ENCODE results near the gene SSH3. TPM values are rescaled to one million over a fixed set of nuclear protein-coding genes. Genes with fewer than 3 reads are reported as not detected.

Gene SSH3
- total and polyA plus RNA-seq, 2 of the 4 experiments (the other 2 are of a cell fraction), result 7.3 to 26.7 TPM

DNA sequence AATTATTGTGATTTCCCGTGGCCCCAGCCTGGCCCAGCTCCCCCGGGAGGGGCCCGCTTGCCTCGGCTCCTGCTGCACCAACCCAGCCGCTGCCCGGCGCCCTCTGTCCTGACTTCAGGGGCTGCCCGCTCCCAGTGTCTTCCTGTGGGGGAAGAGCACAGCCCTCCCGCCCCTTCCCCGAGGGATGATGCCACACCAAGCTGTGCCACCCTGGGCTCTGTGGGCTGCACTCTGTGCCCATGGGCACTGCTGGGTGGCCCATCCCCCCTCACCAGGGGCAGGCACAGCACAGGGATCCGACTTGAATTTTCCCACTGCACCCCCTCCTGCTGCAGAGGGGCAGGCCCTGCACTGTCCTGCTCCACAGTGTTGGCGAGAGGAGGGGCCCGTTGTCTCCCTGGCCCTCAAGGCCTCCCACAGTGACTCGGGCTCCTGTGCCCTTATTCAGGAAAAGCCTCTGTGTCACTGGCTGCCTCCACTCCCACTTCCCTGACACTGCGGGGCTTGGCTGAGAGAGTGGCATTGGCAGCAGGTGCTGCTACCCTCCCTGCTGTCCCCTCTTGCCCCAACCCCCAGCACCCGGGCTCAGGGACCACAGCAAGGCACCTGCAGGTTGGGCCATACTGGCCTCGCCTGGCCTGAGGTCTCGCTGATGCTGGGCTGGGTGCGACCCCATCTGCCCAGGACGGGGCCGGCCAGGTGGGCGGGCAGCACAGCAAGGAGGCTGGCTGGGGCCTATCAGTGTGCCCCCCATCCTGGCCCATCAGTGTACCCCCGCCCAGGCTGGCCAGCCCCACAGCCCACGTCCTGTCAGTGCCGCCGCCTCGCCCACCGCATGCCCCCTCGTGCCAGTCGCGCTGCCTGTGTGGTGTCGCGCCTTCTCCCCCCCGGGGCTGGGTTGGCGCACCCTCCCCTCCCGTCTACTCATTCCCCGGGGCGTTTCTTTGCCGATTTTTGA is 17.5 kb upstream of the SSH3 start:
- Histone ChIP-seq H3K9ac (ENCODE audit: low read depth, low read length) (no peak overlapping the region), H3K79me1 (ENCODE audit: low read depth in 1 of 2, low read length in 2 of 2) (peaks cover 6 to 33% of the 10 kb centered on the region in 2 experiments; a peak in 3 of 4 replicates), H3K18ac (ENCODE audit: low read depth, low read length) (no peak overlapping the region), H3K27me3 (ENCODE audit: control insufficient read depth, insufficient read depth, low read length) (no peaks in the 10 kb centered on the region), H2AK9ac (replicated peaks; ENCODE audit: low read depth, low read length, poor library complexity) (no peak overlapping the region), H3K4me3 (ENCODE audit: insufficient read depth, low read depth, low read length) (no peak overlapping the region), H3K27ac (ENCODE audit: insufficient read depth, low read length) (no peak overlapping the region), H3K9me1 (ENCODE audit: insufficient read depth, low read length) (peaks cover 15% of the 10 kb centered on the region; the same call in 1 of the 2 replicates), H3K36me3 (ENCODE audit: control insufficient read depth, insufficient read depth, low read length) (peaks cover 58% of the 10 kb centered on the region), H4K91ac (ENCODE audit: insufficient read depth, low read depth, low read length) (no peak overlapping the region), H2AK5ac (ENCODE audit: low read depth, low read length) (no peak overlapping the region), H3K4me1 (ENCODE audit: control insufficient read depth, insufficient read depth, low read length) (peaks cover 15% of the 10 kb centered on the region), H3K9me3 (ENCODE audit: control insufficient read depth, insufficient read depth, low read length) (no peaks in the 10 kb centered on the region), H3K14ac (replicated peaks; ENCODE audit: low read depth, low read length) (no peak overlapping the region), H2BK15ac (ENCODE audit: low read depth, low read length) (no peak overlapping the region), H2AFZ (replicated peaks; ENCODE audit: low read length, poor library complexity) (no peak overlapping the region), H3K4ac (ENCODE audit: low read depth, low read length) (no peak overlapping the region), H4K20me1 (ENCODE audit: insufficient read depth, low read length) (no peaks in the 10 kb centered on the region; the same call in 1 of the 2 replicates), H3K23ac (ENCODE audit: low read depth, low read length) (no peak overlapping the region), H2BK5ac (ENCODE audit: low read depth, low read length, poor library complexity, severe bottlenecking) (no peak overlapping the region), H3K56ac (ENCODE audit: extremely low read depth, insufficient read depth, low read length) (no peak overlapping the region), H4K5ac (ENCODE audit: low read depth, low read length) (no peak overlapping the region), H4K8ac (ENCODE audit: low read depth in 2 of 2, low read length in 2 of 2) (no peak overlapping the region), H3K4me2 (ENCODE audit: low read depth, low read length) (no peak overlapping the region), H2BK120ac (ENCODE audit: low read depth, low read length) (no peak overlapping the region), H2BK20ac (ENCODE audit: low read depth, low read length) (no peak overlapping the region)
- in situ Hi-C loops (cut with MboI; ENCODE audit: low sequenced_read_pairs), result no loop called here
- dilution Hi-C loops (cut with HindIII; ENCODE audit: low sequenced_read_pairs, unreplicated experiment), result no loop called here
- WGBS, 2 experiments (ENCODE audit: extremely low coverage in 2 of 2, insufficient read length in 1 of 2), result 98% methylated on average over 6 of the region's 39 CpGs; no CpG with 5 or more reads in 1 of the 2 experiments
- CTCF ChIA-PET, result no interaction called here
- DNase-seq (no peak), ATAC-seq (ENCODE audit: low read depth) (no peak)
- BruUV-seq (replicated peaks), result TSS peak; percentile 60
- intact Hi-C loops (cut with micrococcal nuclease), result no loop called here
- POLR2A ChIA-PET (ENCODE audit: unreplicated experiment), result no interaction called here
- TF ChIP-seq, protein P1, sequence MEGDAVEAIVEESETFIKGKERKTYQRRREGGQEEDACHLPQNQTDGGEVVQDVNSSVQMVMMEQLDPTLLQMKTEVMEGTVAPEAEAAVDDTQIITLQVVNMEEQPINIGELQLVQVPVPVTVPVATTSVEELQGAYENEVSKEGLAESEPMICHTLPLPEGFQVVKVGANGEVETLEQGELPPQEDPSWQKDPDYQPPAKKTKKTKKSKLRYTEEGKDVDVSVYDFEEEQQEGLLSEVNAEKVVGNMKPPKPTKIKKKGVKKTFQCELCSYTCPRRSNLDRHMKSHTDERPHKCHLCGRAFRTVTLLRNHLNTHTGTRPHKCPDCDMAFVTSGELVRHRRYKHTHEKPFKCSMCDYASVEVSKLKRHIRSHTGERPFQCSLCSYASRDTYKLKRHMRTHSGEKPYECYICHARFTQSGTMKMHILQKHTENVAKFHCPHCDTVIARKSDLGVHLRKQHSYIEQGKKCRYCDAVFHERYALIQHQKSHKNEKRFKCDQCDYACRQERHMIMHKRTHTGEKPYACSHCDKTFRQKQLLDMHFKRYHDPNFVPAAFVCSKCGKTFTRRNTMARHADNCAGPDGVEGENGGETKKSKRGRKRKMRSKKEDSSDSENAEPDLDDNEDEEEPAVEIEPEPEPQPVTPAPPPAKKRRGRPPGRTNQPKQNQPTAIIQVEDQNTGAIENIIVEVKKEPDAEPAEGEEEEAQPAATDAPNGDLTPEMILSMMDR (conservative IDR thresholded peaks at IDR 0.05; ENCODE audit: low read depth, low read length), result no peak
- TF ChIP-seq RFX5 (IDR thresholded peaks at IDR 0.05; ENCODE audit: low read depth, low read length), result no peak
- TF ChIP-seq RCOR1 (IDR thresholded peaks at IDR 0.05; ENCODE audit: insufficient replicate concordance, low read length), result no peak
- TF ChIP-seq MAZ (IDR thresholded peaks at IDR 0.05; ENCODE audit: borderline replicate concordance, low read depth, low read length), result no peak
- TF ChIP-seq BHLHE40 (IDR thresholded peaks at IDR 0.05; ENCODE audit: low read depth, low read length), result no peak
- no peak for TF ChIP-seq SMC3 (IDR thresholded peaks at IDR 0.05; ENCODE audit: low read depth, low read length)
- no peak for TF ChIP-seq MXI1 (IDR thresholded peaks at IDR 0.05; ENCODE audit: borderline replicate concordance, low read depth, low read length)
